H1 (cell line): Measurements from ENCODE around the gene UBQLN1. TPM values are rescaled to one million over a fixed set of nuclear protein-coding genes. Genes with fewer than 3 reads are reported as not detected.

Experiments
- CTCF ChIA-PET: fragments of 300-600 bp; sonication (Branson Sonifier 250); formaldehyde crosslinking; loops from one replicate; lab custom pipeline; 2021; ENCODE audit not compliant: partially characterized antibody; lab: Charles Lee
- POLR2A ChIA-PET: fragments of 300-600 bp; sonication (Branson Sonifier 250); formaldehyde crosslinking; loops from one replicate; lab custom pipeline; 2021; ENCODE audit warnings: inconsistent platforms; ENCODE audit not compliant: partially characterized antibody; lab: Charles Lee
- DNase-seq, 2 experiments: peaks; one replicate each; pipeline versions ENCODE4 v3.0.0 to v3.0.0-alpha.2; 2010 to 2022; ENCODE audit warnings: low spot score in 2 of 2, low read depth in 1 of 2, mixed read lengths in 1 of 2
- FAIRE-seq: peaks from 2 replicates; lab custom pipeline; 2011; peaks lifted over from hg19 to GRCh38; lab: Jason Lieb, UNC
- H2AFZ ChIP-seq: 2 replicates; pipeline ENCODE4 v1.8.1; 2012; ENCODE audit warnings: low read length, inconsistent platforms
- H2AK5ac ChIP-seq: 2 replicates; pipeline ENCODE4 v1.6.1; 2013; ENCODE audit warnings: low read depth, low read length
- H2BK120ac ChIP-seq: replicated peaks from 2 replicates; pipeline ENCODE3; 2013; ENCODE audit warnings: low read depth, low read length, inconsistent platforms
- H2BK12ac ChIP-seq: 2 replicates; pipeline ENCODE4 v1.6.1; 2013; ENCODE audit warnings: low read depth, low read length
- H2BK15ac ChIP-seq: 2 replicates; pipeline ENCODE4 v1.6.1; 2013; ENCODE audit warnings: low read length
- H2BK20ac ChIP-seq: 2 replicates; pipeline ENCODE4 v1.6.1; 2013; ENCODE audit warnings: low read length
- H2BK5ac ChIP-seq: 2 replicates; pipeline ENCODE4 v1.6.1; 2013; ENCODE audit warnings: low read depth, low read length
- H3K14ac ChIP-seq: 2 replicates; pipeline ENCODE4 v1.6.1; 2013; ENCODE audit warnings: inconsistent platforms; ENCODE audit not compliant: insufficient read length
- H3K18ac ChIP-seq: 2 replicates; pipeline ENCODE4 v1.6.1; 2013; ENCODE audit warnings: low read length; ENCODE audit errors: extremely low read depth
- H3K23ac ChIP-seq: 2 replicates; pipeline ENCODE4 v1.6.1; 2013; ENCODE audit warnings: inconsistent platforms; ENCODE audit not compliant: insufficient read length
- H3K23me2 ChIP-seq: 2 replicates; pipeline ENCODE4 v1.6.1; 2013; ENCODE audit warnings: low read depth, low read length
- H3K27ac ChIP-seq: 2 replicates; pipeline ENCODE4 v1.6.1; 2011; ENCODE audit warnings: low read depth, low read length, inconsistent platforms
- H3K27me3 ChIP-seq, 4 experiments: replicated peaks in 1 of 4; 1 replicate in 1 of 4; 2 replicates in 3 of 4; pipeline versions ENCODE4 v1.6.1 to v1.8.1; 2011 to 2013; ENCODE audit warnings: low read length in 3 of 4, mild to moderate bottlenecking in 3 of 4, inconsistent platforms in 2 of 4, mixed read lengths in 2 of 4, moderate library complexity in 1 of 4; ENCODE audit not compliant: control insufficient read depth in 3 of 4, insufficient read depth in 3 of 4; ENCODE audit errors: extremely low read depth in 1 of 4
- H3K36me3 ChIP-seq, 4 experiments: 2 replicates each; pipeline versions ENCODE4 v1.6.1 to v1.8.1; 2011 to 2013; ENCODE audit warnings: mild to moderate bottlenecking in 4 of 4, low read length in 3 of 4, moderate library complexity in 2 of 4, control low read depth in 1 of 4, inconsistent platforms in 1 of 4; ENCODE audit not compliant: insufficient read depth in 4 of 4, control insufficient read depth in 2 of 4
- H3K4ac ChIP-seq: replicated peaks from 2 replicates; pipeline ENCODE3; 2013; ENCODE audit warnings: low read length, low read depth, mixed read lengths, inconsistent platforms; ENCODE audit not compliant: insufficient read length
- H3K4me1 ChIP-seq, 4 experiments: replicated peaks in 1 of 4; 1 replicate in 1 of 4; 2 replicates in 3 of 4; pipeline versions ENCODE4 v1.6.1 to v1.8.1; 2011 to 2013; ENCODE audit warnings: low read length in 3 of 4, inconsistent platforms in 2 of 4, mixed read lengths in 1 of 4; ENCODE audit not compliant: insufficient read depth in 4 of 4, control insufficient read depth in 3 of 4
- H3K4me2 ChIP-seq, 2 experiments: 2 replicates each; pipeline versions ENCODE4 v1.6.1 to v1.8.1; 2011 to 2013; ENCODE audit warnings: low read depth in 2 of 2, low read length in 2 of 2, control low read depth in 1 of 2, inconsistent platforms in 1 of 2, mild to moderate bottlenecking in 1 of 2; ENCODE audit not compliant: insufficient read depth in 1 of 2
- H3K4me3 ChIP-seq, 4 experiments: fragments of 200-600, 300-600 bp in 1 of 4; sonication (generic), shearing (Covaris generic), sonication (Bioruptor Twin) in 1 of 4; 2 replicates each; pipeline versions ENCODE4 v1.5.1 to v1.8.1; 2011 to 2016; ENCODE audit warnings: low read length in 4 of 4, low read depth in 3 of 4, control low read depth in 2 of 4, inconsistent platforms in 2 of 4, mild to moderate bottlenecking in 2 of 4, mixed read lengths in 1 of 4, moderate library complexity in 1 of 4; ENCODE audit not compliant: insufficient read depth in 2 of 4; ENCODE audit errors: extremely low read depth in 1 of 4
- H3K56ac ChIP-seq: replicated peaks from 2 replicates; pipeline ENCODE3; 2013; ENCODE audit warnings: low read depth, mild to moderate bottlenecking, mixed read lengths, low read length, inconsistent platforms; ENCODE audit not compliant: insufficient read length
- H3K79me1 ChIP-seq: 2 replicates; pipeline ENCODE4 v1.6.1; 2013; ENCODE audit warnings: low read depth, low read length, control low read depth
- H3K79me2 ChIP-seq, 2 experiments: 2 replicates each; pipeline versions ENCODE4 v1.6.1 to v1.8.1; 2012 to 2013; ENCODE audit warnings: low read length in 2 of 2, mild to moderate bottlenecking in 2 of 2, inconsistent platforms in 1 of 2; ENCODE audit not compliant: insufficient read depth in 2 of 2, control insufficient read depth in 1 of 2
- H3K9ac ChIP-seq, 4 experiments: replicated peaks in 1 of 4; 1 replicate in 1 of 4; 2 replicates in 3 of 4; pipeline versions ENCODE4 v1.6.1 to v1.8.1; 2011 to 2013; ENCODE audit warnings: low read depth in 3 of 4, low read length in 3 of 4, control low read depth in 2 of 4, mild to moderate bottlenecking in 2 of 4, moderate library complexity in 2 of 4, inconsistent platforms in 1 of 4; ENCODE audit errors: extremely low read depth in 1 of 4
- H3K9me3 ChIP-seq, 2 experiments: 2 replicates each; pipeline versions ENCODE4 v1.6.1 to v1.8.1; 2012 to 2013; ENCODE audit warnings: mild to moderate bottlenecking in 2 of 2, moderate library complexity in 2 of 2, control low read depth in 1 of 2, inconsistent platforms in 1 of 2, low read depth in 1 of 2, low read length in 1 of 2, mixed read lengths in 1 of 2; ENCODE audit not compliant: insufficient read depth in 2 of 2
- H4K20me1 ChIP-seq, 2 experiments: replicated peaks in 1 of 2; 2 replicates each; pipeline versions ENCODE3 to v1.8.1; 2011 to 2013; ENCODE audit warnings: inconsistent platforms in 2 of 2, low read length in 2 of 2, mild to moderate bottlenecking in 1 of 2; ENCODE audit not compliant: insufficient read depth in 2 of 2, control insufficient read depth in 1 of 2
- H4K5ac ChIP-seq: 2 replicates; pipeline ENCODE4 v1.6.1; 2013; ENCODE audit warnings: low read length, low read depth, mixed read lengths, inconsistent platforms; ENCODE audit not compliant: insufficient read length
- H4K8ac ChIP-seq: 2 replicates; pipeline ENCODE4 v1.8.0; 2013; ENCODE audit warnings: mild to moderate bottlenecking, moderate library complexity, low read length, inconsistent platforms; ENCODE audit not compliant: insufficient read depth; ENCODE audit errors: extremely low read depth
- H4K91ac ChIP-seq: replicated peaks from 2 replicates; pipeline ENCODE3; 2013; ENCODE audit warnings: low read length, mixed read lengths, inconsistent platforms; ENCODE audit not compliant: insufficient read length
- BRCA1 ChIP-seq: IDR thresholded peaks from 2 replicates; pipeline ENCODE4 v1.6.1; 2012; ENCODE audit warnings: low read depth, low read length, improper control_type of control experiment
- CBX8 ChIP-seq: fragments of 300-800, 300-1000 bp; sonication (generic); IDR thresholded peaks from 2 replicates; pipeline ENCODE4 v1.7.1; 2016; ENCODE audit warnings: low read depth, low read length, borderline replicate concordance
- FOSL1 ChIP-seq: IDR thresholded peaks from 2 replicates; pipeline ENCODE4 v1.6.1; 2011; ENCODE audit warnings: mild to moderate bottlenecking, low read depth, low read length, moderate library complexity; ENCODE audit not compliant: insufficient read depth
- RXRA ChIP-seq: IDR thresholded peaks from 2 replicates; pipeline ENCODE4 v1.6.1; 2011; ENCODE audit warnings: low read depth, mild to moderate bottlenecking, low read length, moderate library complexity; ENCODE audit not compliant: insufficient read depth
- TBP ChIP-seq: IDR thresholded peaks from 2 replicates; pipeline ENCODE4 v1.6.1; 2011; ENCODE audit warnings: low read depth, low read length, improper control_type of control experiment
- WGBS, 2 experiments: shearing (Covaris generic) in 1 of 2; methylation state at CpG; one replicate each; pipeline versions ENCODE4 v1.1.6 to v1.1.7; 2013 to 2015; ENCODE audit warnings: low lambda C conversion rate in 2 of 2, mixed read lengths in 2 of 2, inconsistent platforms in 1 of 2, low coverage in 1 of 2, missing lambda C conversion rate in 1 of 2; ENCODE audit not compliant: insufficient replicate concordance in 2 of 2, insufficient coverage in 1 of 2, insufficient read length in 1 of 2; ENCODE audit errors: extremely low coverage in 1 of 2, missing lambda C conversion rate in 1 of 2; 5-methylcytosine and 5-hydroxymethylcytosine counted together
- polyA plus RNA-seq, 7 experiments: library from polyadenylated mRNA; depleted of rRNA in 3 of 7; stranded (reverse) in 5 of 7; unstranded in 2 of 7; fragments of >200 nt in 5 of 7; fragments of 200-250 nt in 2 of 7; gene quantifications; 1 replicate in 5 of 7; 2 replicates in 1 of 7; 4 replicates in 1 of 7; pipeline versions ENCODE4 v1.2.1 to v1.2.3, GENCODE V29; 2011 to 2013; ENCODE audit warnings: missing spikeins in 2 of 7, mixed read lengths in 2 of 7
- total RNA-seq: library from RNA; stranded (reverse); fragmentation: NEBNext Ultra II Directional; extraction: Animal tissue kit (Norgen Biotek cat#: 25700); gene quantifications from 2 replicates; pipeline ENCODE4 v1.2.1, GENCODE V29; 2021

The UBQLN1 gene
- total and polyA plus RNA-seq, 2 of the 8 experiments (the other 6 are each of a cell fraction or from before 2014, with no cell fraction given): 62.4 to 105 TPM

GRCh38 chr9:83675466-83675865 lies 32.3 kb downstream of the UBQLN1 start:
- Histone ChIP-seq H3K9me3 (no peaks in the 10 kb centered on the region), H3K27ac (no peak overlapping the region), H3K9ac (no peak overlapping the region), H2AK5ac (no peak overlapping the region), H2BK5ac (no peak overlapping the region), H3K4me2 (no peak overlapping the region), H3K4me3 (no peak overlapping the region), H4K8ac (no peak overlapping the region), H2AFZ (no peak overlapping the region), H4K20me1 (peaks cover 4% of the 10 kb centered on the region in 2 experiments), H3K56ac (no peak overlapping the region), H3K4me1 (peaks cover 0 to 1% (median 0%) of the 10 kb centered on the region in 4 experiments; a peak in 1 of 7 replicates), H2BK20ac (no peak overlapping the region), H3K4ac (no peak overlapping the region), H3K18ac (no peak overlapping the region), H3K79me1 (no peaks in the 10 kb centered on the region; the same call in 1 of the 2 replicates), H3K27me3 (no peaks in the 10 kb centered on the region), H3K23ac (no peak overlapping the region), H3K36me3 (peaks cover 4 to 56% (median 38%) of the 10 kb centered on the region in 4 experiments), H3K14ac (no peak overlapping the region), H3K79me2 (peaks cover 0 to 42% of the 10 kb centered on the region in 2 experiments; a peak in 2 of 4 replicates), H2BK12ac (no peak overlapping the region), H4K5ac (no peak overlapping the region), H2BK15ac (no peak overlapping the region), H3K23me2 (no peaks in the 10 kb centered on the region), H4K91ac (no peak overlapping the region), H2BK120ac (no peak overlapping the region)
- POLR2A ChIA-PET: no interaction called here
- CTCF ChIA-PET: interaction anchor here (1.2 kb wide), 1 partner anchor 29 kb away, joined by 3 read pairs; no protein-coding TSS in a partner anchor
- WGBS, 2 experiments: 91% methylated on average over 1 of the region's 1 CpG; no CpG with 5 or more reads in 1 of the 2 experiments
- no peak for TF ChIP-seq BRCA1
- no peak for TF ChIP-seq CBX8
- no peak for TF ChIP-seq RXRA
- no peak for TF ChIP-seq TBP
- no peak for TF ChIP-seq FOSL1
- DNase-seq (no peak), FAIRE-seq (no peak)
